HL-60 (cell line): ENCODE data around the gene TEX48.

Experiments
- DNase-seq, 2 experiments: peaks; one replicate each; pipeline ENCODE4 v3.0.0-alpha.2; 2010 to 2020; ENCODE audit warnings: low read depth in 1 of 2, low spot score in 1 of 2
- H3K27ac ChIP-seq: fragments of 250-450 bp; sonication (Bioruptor Pico); replicated peaks from 2 replicates; pipeline ENCODE4 v1.5.1; 2020; ENCODE audit warnings: mild to moderate bottlenecking, moderate library complexity
- H3K27me3 ChIP-seq: fragments of 250-450 bp; sonication (Bioruptor Pico); 2 replicates; pipeline ENCODE4 v1.5.1; 2021; ENCODE audit warnings: mild to moderate bottlenecking, moderate library complexity; ENCODE audit not compliant: insufficient read depth, poor library complexity, severe bottlenecking
- H3K4me3 ChIP-seq: replicated peaks from 2 replicates; pipeline ENCODE4 v1.5.1; 2011; ENCODE audit warnings: mild to moderate bottlenecking, control low read depth, low read length; ENCODE audit not compliant: insufficient read depth
- CTCF ChIP-seq: IDR thresholded peaks from one replicate; pipeline ENCODE4 v1.5.1; 2011; ENCODE audit warnings: low read length, control low read depth, inconsistent platforms; ENCODE audit not compliant: insufficient read depth
- GABPA ChIP-seq: IDR thresholded peaks from 2 replicates; pipeline ENCODE4 v1.6.1; 2012; ENCODE audit warnings: low read depth
- POLR2AphosphoS5 ChIP-seq: IDR thresholded peaks from 2 replicates; pipeline ENCODE4 v1.6.1; 2012; ENCODE audit warnings: low read depth
- REST ChIP-seq: IDR thresholded peaks from 2 replicates; pipeline ENCODE4 v1.6.1; 2012; ENCODE audit warnings: low read depth; ENCODE audit not compliant: insufficient replicate concordance
- SPI1 ChIP-seq: IDR thresholded peaks from 2 replicates; pipeline ENCODE4 v1.6.1; 2012; ENCODE audit warnings: low read depth, mild to moderate bottlenecking, borderline replicate concordance

The TEX48 gene

GRCh38 chr9:114717908-114718486, 36.0 kb upstream of the TEX48 start:
- Histone ChIP-seq H3K27me3 (no peaks in the 10 kb centered on the region), H3K4me3 (no peak overlapping the region), H3K27ac (no peak overlapping the region)
- no peak for TF ChIP-seq CTCF
- TF ChIP-seq GABPA = no peak
- TF ChIP-seq POLR2AphosphoS5 = no peak
- no peak for TF ChIP-seq SPI1
- TF ChIP-seq REST = no peak
- no peak for DNase-seq

- TF ChIP-seq REST (no peak), CTCF (no peak), POLR2AphosphoS5 (no peak), GABPA (no peak), SPI1 (no peak)
- Histone ChIP-seq H3K27me3 (no peaks in the 10 kb centered on the region), H3K27ac (no peak overlapping the region), H3K4me3 (no peak overlapping the region)
- DNase-seq = no peak
Measured at GRCh38 chr9:114709636-114710035, 27.6 kb upstream of the TEX48 start.

- H3K4me3 ChIP-seq = no peak overlapping the region
- no peak for TF ChIP-seq CTCF
- no peak for TF ChIP-seq GABPA
- no peak for TF ChIP-seq SPI1
- no peak for TF ChIP-seq POLR2AphosphoS5
- TF ChIP-seq REST = no peak
- no peak overlapping the region for H3K27ac ChIP-seq
- no peaks in the 10 kb centered on the region for H3K27me3 ChIP-seq
- DNase-seq = no peak
Measured at GRCh38 chr9:114706711-114707110, 24.7 kb upstream of the TEX48 start.
